Upper lobe of left lung (tissue), 4 donors: ENCODE data around the gene NUP42.

Experiments
- EP300 ChIP-seq, 4 donors: sonication (generic); formaldehyde crosslinking; IDR thresholded peaks; one replicate each; pipeline ENCODE4 v1.5.1; 2017; ENCODE audit warnings: antibody characterized with exemption in 4 of 4, control low read depth in 2 of 4
- POLR2A ChIP-seq, 4 donors: fragments of 450-650 bp; IDR thresholded peaks; one replicate each; pipeline ENCODE4 v1.5.1; 2016 to 2017; ENCODE audit warnings: antibody characterized with exemption in 4 of 4, mild to moderate bottlenecking in 2 of 4
- POLR2AphosphoS5 ChIP-seq, 2 donors: sonication (generic); formaldehyde crosslinking; IDR thresholded peaks; one replicate each; pipeline ENCODE4 v1.5.1; 2017; ENCODE audit warnings: antibody characterized with exemption in 2 of 2
- TF ChIP-seq, protein P1 (sequence below), 6 experiments: fragments of 450-650 bp in 4 of 6; fragments of 200-600 bp in 2 of 6; sonication (generic) in 2 of 6; IDR thresholded peaks; one replicate each; pipeline ENCODE4 v1.5.1; 2016 to 2019; ENCODE audit warnings: antibody characterized with exemption in 6 of 6

GRCh38 chr7:23165316-23165715 lies 16.5 kb upstream of the NUP42 start:
- TF ChIP-seq, protein P1, sequence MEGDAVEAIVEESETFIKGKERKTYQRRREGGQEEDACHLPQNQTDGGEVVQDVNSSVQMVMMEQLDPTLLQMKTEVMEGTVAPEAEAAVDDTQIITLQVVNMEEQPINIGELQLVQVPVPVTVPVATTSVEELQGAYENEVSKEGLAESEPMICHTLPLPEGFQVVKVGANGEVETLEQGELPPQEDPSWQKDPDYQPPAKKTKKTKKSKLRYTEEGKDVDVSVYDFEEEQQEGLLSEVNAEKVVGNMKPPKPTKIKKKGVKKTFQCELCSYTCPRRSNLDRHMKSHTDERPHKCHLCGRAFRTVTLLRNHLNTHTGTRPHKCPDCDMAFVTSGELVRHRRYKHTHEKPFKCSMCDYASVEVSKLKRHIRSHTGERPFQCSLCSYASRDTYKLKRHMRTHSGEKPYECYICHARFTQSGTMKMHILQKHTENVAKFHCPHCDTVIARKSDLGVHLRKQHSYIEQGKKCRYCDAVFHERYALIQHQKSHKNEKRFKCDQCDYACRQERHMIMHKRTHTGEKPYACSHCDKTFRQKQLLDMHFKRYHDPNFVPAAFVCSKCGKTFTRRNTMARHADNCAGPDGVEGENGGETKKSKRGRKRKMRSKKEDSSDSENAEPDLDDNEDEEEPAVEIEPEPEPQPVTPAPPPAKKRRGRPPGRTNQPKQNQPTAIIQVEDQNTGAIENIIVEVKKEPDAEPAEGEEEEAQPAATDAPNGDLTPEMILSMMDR (IDR thresholded peaks at IDR 0.05) = no peak
- TF ChIP-seq POLR2A (IDR thresholded peaks at IDR 0.05) = no peak
- no peak for TF ChIP-seq EP300 (IDR thresholded peaks at IDR 0.05)
- TF ChIP-seq POLR2AphosphoS5 (IDR thresholded peaks at IDR 0.05) = no peak
